ENCODE results near the gene PNPLA7. TPM values are rescaled to one million over a fixed set of nuclear protein-coding genes. Genes with fewer than 3 reads are reported as not detected.

PNPLA7 gene
- total RNA-seq, 1 experiment from 2014 or later = 1.3 TPM

GRCh38 chr9:137459601-137460362, 90.4 kb downstream of the PNPLA7 start:
- no peak for DNase-seq (ENCODE audit: low spot score)
- POLR2A ChIA-PET = no interaction called here

More at GRCh38 chr9:137459601-137460362, 90.4 kb downstream of the PNPLA7 start:
- TF ChIP-seq HMGXB4 (CRISPR knock-in tag; IDR thresholded peaks at IDR 0.05) = no peak
- no peak for TF ChIP-seq MLX (CRISPR knock-in tag; IDR thresholded peaks at IDR 0.05)
- TF ChIP-seq ZNF232 (CRISPR knock-in tag; IDR thresholded peaks at IDR 0.05) = no peak
- TF ChIP-seq ESRRA (CRISPR knock-in tag; IDR thresholded peaks at IDR 0.05; ENCODE audit: borderline replicate concordance) = no peak
- TF ChIP-seq ZBTB21 (CRISPR knock-in tag; IDR thresholded peaks at IDR 0.05; ENCODE audit: borderline replicate concordance) = no peak
- no peak for TF ChIP-seq ZBTB43 (CRISPR knock-in tag; IDR thresholded peaks at IDR 0.05)
- TF ChIP-seq GABPB1 (CRISPR knock-in tag; IDR thresholded peaks at IDR 0.05) = no peak
- no peak for TF ChIP-seq FOXK1 (CRISPR knock-in tag; IDR thresholded peaks at IDR 0.05)
- no peak for TF ChIP-seq HMGA2 (CRISPR knock-in tag; IDR thresholded peaks at IDR 0.05)
- TF ChIP-seq STAT6 (CRISPR knock-in tag; conservative IDR thresholded peaks at IDR 0.05; ENCODE audit: low read depth) = no peak
- no peak for TF ChIP-seq IRF1 (CRISPR knock-in tag; IDR thresholded peaks at IDR 0.05)
- no peak for TF ChIP-seq USF1 (CRISPR knock-in tag; IDR thresholded peaks at IDR 0.05)
- TF ChIP-seq SOX15 (CRISPR knock-in tag; IDR thresholded peaks at IDR 0.05) = no peak
- no peak for ATAC-seq
- CTCF ChIA-PET = interaction anchor here (0.5 to 1.0 kb wide), 9 partner anchors 14 to 431 kb away, joined by 3 to 18 read pairs (median 5); partner anchors contain the start of genes ENTPD8, EXD3 and NOXA1
- H3K36me3 Mint-ChIP-seq = peaks cover 3% of the 10 kb centered on the region; the same call in 1 of the 2 replicates
- H3K27ac Mint-ChIP-seq = no peak overlapping the region
- H3K9me3 Mint-ChIP-seq = no peaks in the 10 kb centered on the region
- peak overlapping the region; percentile 14 for H3K4me3 Mint-ChIP-seq
- H3K27me3 Mint-ChIP-seq (ENCODE audit: low read depth) = no peaks in the 10 kb centered on the region
- H3K4me1 Mint-ChIP-seq = peaks cover 1% of the 10 kb centered on the region
